Fibroblast of villous mesenchyme (primary cell): ENCODE data around the gene KCNK17. TPM values are rescaled to one million over a fixed set of nuclear protein-coding genes. Genes with fewer than 3 reads are reported as not detected.

Experiments
- DNase-seq: peaks from one replicate; pipeline ENCODE4 v3.0.0-alpha.2; 2010; ENCODE audit warnings: low read depth
- H3K4me3 ChIP-seq: 2 replicates; pipeline ENCODE4 v1.5.1; 2011; ENCODE audit warnings: low read depth, mild to moderate bottlenecking, low read length
- CTCF ChIP-seq: IDR thresholded peaks from 2 replicates; pipeline ENCODE4 v1.5.1; 2012; ENCODE audit warnings: low read depth, mild to moderate bottlenecking, low read length; ENCODE audit not compliant: insufficient read depth
- total RNA-seq: library from RNA; depleted of rRNA; stranded (reverse); fragments of >200 nt; gene quantifications from 2 replicates; pipeline ENCODE4 v1.2.3, GENCODE V29; 2012

The KCNK17 gene
- total RNA-seq, 1 donor = not detected

- DNase-seq = no peak
- H3K4me3 ChIP-seq = no peak overlapping the region
- no peak for TF ChIP-seq CTCF
Measured at GRCh38 chr6:39327507-39327906, 13.3 kb upstream of the KCNK17 start.

- DNase-seq = no peak
- TF ChIP-seq CTCF = no peak
- no peak within 1 kb of the TSS for H3K4me3 ChIP-seq
Measured at GRCh38 chr6:39322306-39322850, 8.2 kb upstream of the KCNK17 start, which contains the start of gene KCNK16. Gene KCNK16 (minus strand): TSS chr6:39322702. CDS start chr6:39322540, 162 bp downstream.

GRCh38 chr6:39321761-39322160, 7.5 kb upstream of the KCNK17 start:
- no peak for DNase-seq
- no peak for TF ChIP-seq CTCF
- no peak overlapping the region for H3K4me3 ChIP-seq

GRCh38 chr6:39320363-39320984, 6.3 kb upstream of the KCNK17 start:
- no peak for TF ChIP-seq CTCF
- no peak for DNase-seq
- no peak overlapping the region for H3K4me3 ChIP-seq

- DNase-seq = no peak
- no peak for TF ChIP-seq CTCF
- H3K4me3 ChIP-seq = no peak overlapping the region
Measured at GRCh38 chr6:39319621-39320362, 5.6 kb upstream of the KCNK17 start.

GRCh38 chr6:39317256-39317655, 3.0 kb upstream of the KCNK17 start:
- no peak for TF ChIP-seq CTCF
- DNase-seq = no peak

More at GRCh38 chr6:39317256-39317655, 3.0 kb upstream of the KCNK17 start:
- H3K4me3 ChIP-seq = no peak overlapping the region
